ENCODE results near the gene WDFY4. TPM values are rescaled to one million over a fixed set of nuclear protein-coding genes. Genes with fewer than 3 reads are reported as not detected.

Gene WDFY4
- total and polyA plus RNA-seq, 4 donors: 4.6 to 26.9 (median 13.5) TPM

DNA sequence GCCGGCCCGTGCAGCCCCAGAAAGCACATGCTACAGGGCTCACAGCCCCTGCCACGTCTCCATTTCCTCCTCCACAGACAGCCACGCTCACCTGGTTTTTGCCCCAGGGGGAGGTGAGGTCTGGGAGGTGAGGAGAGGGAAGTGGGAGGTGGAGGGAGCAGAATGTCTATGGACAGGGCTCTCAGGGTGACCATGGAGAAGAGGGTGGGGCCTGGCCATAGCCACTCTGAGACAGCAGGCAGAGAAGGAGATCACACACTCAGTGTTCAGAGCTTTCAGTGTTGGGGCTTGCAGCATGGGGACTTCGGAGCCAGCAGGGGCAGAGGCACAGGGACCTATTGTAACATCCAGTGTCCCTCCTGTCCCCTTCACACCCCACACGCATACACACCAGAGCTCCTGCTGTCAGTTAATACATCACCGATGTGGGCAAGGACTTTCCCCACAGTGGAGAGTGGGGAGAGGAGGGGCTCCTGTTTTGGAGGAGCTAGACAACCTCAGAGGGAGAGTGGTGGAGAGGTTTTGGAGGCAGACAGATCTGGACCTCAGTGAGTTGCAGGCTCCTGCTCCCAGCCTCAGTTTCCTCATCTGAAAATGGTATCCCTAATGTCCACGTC lies 14.4 kb downstream of the WDFY4 start:
- Histone ChIP-seq H3K4me1 (ENCODE audit: control insufficient read depth in 5 of 5, insufficient read depth in 5 of 5, low read length in 5 of 5) (peaks cover 0 to 20% (median under 1%) of the 10 kb centered on the region in 5 donors), H3K27me3 (ENCODE audit: control insufficient read depth in 3 of 3, insufficient read depth in 3 of 3, low read length in 2 of 3) (no peaks in the 10 kb centered on the region), H3K4me3 (no peak overlapping the region), H3K9ac (ENCODE audit: insufficient read depth in 1 of 2, low read length in 2 of 2) (no peak overlapping the region), H3K9me3 (ENCODE audit: control insufficient read depth in 4 of 4, insufficient read depth in 3 of 4, low read length in 3 of 4) (peaks cover 0 to 2% (median 0%) of the 10 kb centered on the region in 4 donors), H3K27ac (ENCODE audit: low read depth in 1 of 2, low read length in 1 of 2) (no peak overlapping the region), H3K36me3 (ENCODE audit: control insufficient read depth in 4 of 4, insufficient read depth in 4 of 4, low read length in 4 of 4) (no peaks in the 10 kb centered on the region)
- no peak for ATAC-seq (ENCODE audit: insufficient read depth, low FRiP score)
- no peak for DNase-seq
- WGBS, 2 donors: 72 to 84% methylated on average over 8 of the region's 8 CpGs
- no peak for TF ChIP-seq CTCF (IDR thresholded peaks at IDR 0.05; ENCODE audit: control extremely low read depth, extremely low read depth)

DNA sequence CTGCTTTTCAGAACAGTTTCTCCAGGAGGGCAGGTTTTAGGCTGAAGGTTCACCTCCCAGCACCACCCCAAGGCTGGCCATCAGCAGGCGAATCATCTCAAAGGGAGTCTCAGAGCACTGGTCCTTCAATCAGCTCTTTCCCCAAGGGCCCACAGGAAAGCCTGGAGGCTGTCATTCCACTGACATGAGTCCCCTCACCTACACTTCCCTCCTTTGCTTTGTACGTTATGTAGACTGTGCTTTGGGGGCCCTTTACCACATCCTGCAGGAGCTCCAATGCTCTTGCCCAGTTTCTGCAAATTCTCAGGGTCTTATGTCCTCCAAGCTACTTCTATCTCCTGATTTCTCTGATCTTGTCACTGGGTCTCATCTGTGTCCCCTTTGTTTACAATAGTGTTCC lies 15.4 kb downstream of the WDFY4 start:
- no peak for DNase-seq
- H3K9me3 ChIP-seq (ENCODE audit: control insufficient read depth in 4 of 4, insufficient read depth in 3 of 4, low read length in 3 of 4): peaks cover 0 to 2% (median 0%) of the 10 kb centered on the region in 4 donors
- no peak for TF ChIP-seq CTCF (IDR thresholded peaks at IDR 0.05; ENCODE audit: control extremely low read depth, extremely low read depth)
- no peak overlapping the region for H3K27ac ChIP-seq (ENCODE audit: low read depth in 1 of 2, low read length in 1 of 2)
- H3K9ac ChIP-seq (ENCODE audit: insufficient read depth in 1 of 2, low read length in 2 of 2): no peak overlapping the region
- ATAC-seq (ENCODE audit: insufficient read depth, low FRiP score): no peak
- peaks cover 0 to 29% (median 2%) of the 10 kb centered on the region in 5 donors for H3K4me1 ChIP-seq (ENCODE audit: control insufficient read depth in 5 of 5, insufficient read depth in 5 of 5, low read length in 5 of 5)
- H3K27me3 ChIP-seq (ENCODE audit: control insufficient read depth in 3 of 3, insufficient read depth in 3 of 3, low read length in 2 of 3): no peaks in the 10 kb centered on the region
- WGBS, 2 donors: 64 to 72% methylated on average over 2 of the region's 2 CpGs
- H3K36me3 ChIP-seq (ENCODE audit: control insufficient read depth in 4 of 4, insufficient read depth in 4 of 4, low read length in 4 of 4): no peaks in the 10 kb centered on the region
- no peak overlapping the region for H3K4me3 ChIP-seq

DNA sequence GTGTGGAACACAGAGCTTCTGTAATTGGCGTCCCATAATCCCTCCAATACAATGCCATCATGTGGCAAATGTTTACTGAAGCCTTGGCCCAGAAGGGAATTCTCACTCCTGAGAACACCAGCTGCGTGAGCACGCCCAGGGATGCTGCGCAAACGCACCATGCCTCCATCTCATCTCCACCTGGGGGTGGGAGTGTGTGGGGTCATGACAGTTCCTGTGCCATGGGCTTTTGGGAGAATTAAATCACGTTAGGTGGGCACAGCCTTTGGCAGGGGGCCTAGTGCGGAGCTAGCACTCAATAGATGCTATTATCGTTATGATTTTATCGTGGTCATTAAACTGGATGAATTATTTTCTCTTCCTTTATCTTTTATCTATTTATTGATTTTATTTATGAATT lies 15.8 kb downstream of the WDFY4 start:
- H3K9me3 ChIP-seq (ENCODE audit: control insufficient read depth in 4 of 4, insufficient read depth in 3 of 4, low read length in 3 of 4): peaks cover 0 to 2% (median 0%) of the 10 kb centered on the region in 4 donors
- TF ChIP-seq CTCF (IDR thresholded peaks at IDR 0.05; ENCODE audit: control extremely low read depth, extremely low read depth): no peak
- ATAC-seq (ENCODE audit: insufficient read depth, low FRiP score) (no peak), DNase-seq (no peak)
- no peak overlapping the region for H3K27ac ChIP-seq (ENCODE audit: low read depth in 1 of 2, low read length in 1 of 2)
- H3K9ac ChIP-seq (ENCODE audit: insufficient read depth in 1 of 2, low read length in 2 of 2): no peak overlapping the region
- peaks cover 0 to 29% (median 2%) of the 10 kb centered on the region in 5 donors for H3K4me1 ChIP-seq (ENCODE audit: control insufficient read depth in 5 of 5, insufficient read depth in 5 of 5, low read length in 5 of 5)
- H3K4me3 ChIP-seq: no peak overlapping the region
- H3K27me3 ChIP-seq (ENCODE audit: control insufficient read depth in 3 of 3, insufficient read depth in 3 of 3, low read length in 2 of 3): no peaks in the 10 kb centered on the region
- no peaks in the 10 kb centered on the region for H3K36me3 ChIP-seq (ENCODE audit: control insufficient read depth in 4 of 4, insufficient read depth in 4 of 4, low read length in 4 of 4)
- WGBS, 2 donors: 81 to 84% methylated on average over 9 of the region's 9 CpGs

All from lung (tissue), 12 donors.